Neutrophil (primary cell): ENCODE measurements around the gene STEAP3.

Source experiments
- H3K27ac ChIP-seq: fragments of 200-600 bp; sonication (generic); 2 replicates; pipeline ENCODE4 v1.5.1; 2016; ENCODE audit warnings: mild to moderate bottlenecking, moderate library complexity
- H3K27me3 ChIP-seq: fragments of 200-600 bp; sonication (generic); 2 replicates; pipeline ENCODE4 v1.6.0; 2016; ENCODE audit warnings: mild to moderate bottlenecking
- H3K36me3 ChIP-seq: fragments of 200-600 bp; sonication (generic); 2 replicates; pipeline ENCODE4 v1.5.1; 2017
- H3K4me1 ChIP-seq, 2 experiments: fragments of 200-600 bp in 1 of 2; sonication (generic) in 1 of 2; 1 replicate in 1 of 2; 2 replicates in 1 of 2; pipeline versions ENCODE4 v1.5.1 to v1.6.1; 2013 to 2016; ENCODE audit warnings: low read depth in 1 of 2, low read length in 1 of 2, mild to moderate bottlenecking in 1 of 2, moderate library complexity in 1 of 2; ENCODE audit not compliant: control insufficient read depth in 1 of 2, insufficient read depth in 1 of 2
- H3K4me3 ChIP-seq, 2 experiments: fragments of 200-600 bp in 1 of 2; sonication (generic) in 1 of 2; 1 replicate in 1 of 2; 2 replicates in 1 of 2; pipeline ENCODE4 v1.5.1; 2013 to 2016; ENCODE audit warnings: low read depth in 1 of 2, low read length in 1 of 2, mild to moderate bottlenecking in 1 of 2, moderate library complexity in 1 of 2
- H3K9me3 ChIP-seq: fragments of 200-600 bp; sonication (generic); 2 replicates; pipeline ENCODE4 v1.5.1; 2016
- CTCF ChIP-seq: fragments of 200-600 bp; sonication (generic); IDR thresholded peaks from 2 replicates; pipeline ENCODE4 v1.5.1; 2016; ENCODE audit warnings: antibody characterized with exemption

The STEAP3 gene

GRCh38 chr2:119278946-119279345 is 55.3 kb downstream of the STEAP3 start:
- Histone ChIP-seq H3K27ac (no peak overlapping the region), H3K27me3 (no peaks in the 10 kb centered on the region), H3K4me1 (peaks cover 22 to 45% of the 10 kb centered on the region in 2 experiments), H3K4me3 (no peak overlapping the region), H3K9me3 (no peaks in the 10 kb centered on the region), H3K36me3 (no peaks in the 10 kb centered on the region)
- TF ChIP-seq CTCF: no peak

- H3K27ac ChIP-seq: no peak overlapping the region
- no peaks in the 10 kb centered on the region for H3K9me3 ChIP-seq
- no peaks in the 10 kb centered on the region for H3K27me3 ChIP-seq
- no peak overlapping the region for H3K4me3 ChIP-seq
- peaks cover 28 to 52% of the 10 kb centered on the region in 2 experiments for H3K4me1 ChIP-seq
- no peak for TF ChIP-seq CTCF
- H3K36me3 ChIP-seq: no peaks in the 10 kb centered on the region
Observed at GRCh38 chr2:119279666-119280065, 56.0 kb downstream of the STEAP3 start.

GRCh38 chr2:119280680-119281079 is 57.0 kb downstream of the STEAP3 start:
- peaks cover 28 to 52% of the 10 kb centered on the region in 2 experiments for H3K4me1 ChIP-seq
- no peaks in the 10 kb centered on the region for H3K36me3 ChIP-seq
- no peak overlapping the region for H3K27ac ChIP-seq
- H3K4me3 ChIP-seq: no peak overlapping the region
- no peaks in the 10 kb centered on the region for H3K9me3 ChIP-seq
- no peak for TF ChIP-seq CTCF
- H3K27me3 ChIP-seq: no peaks in the 10 kb centered on the region

DNA sequence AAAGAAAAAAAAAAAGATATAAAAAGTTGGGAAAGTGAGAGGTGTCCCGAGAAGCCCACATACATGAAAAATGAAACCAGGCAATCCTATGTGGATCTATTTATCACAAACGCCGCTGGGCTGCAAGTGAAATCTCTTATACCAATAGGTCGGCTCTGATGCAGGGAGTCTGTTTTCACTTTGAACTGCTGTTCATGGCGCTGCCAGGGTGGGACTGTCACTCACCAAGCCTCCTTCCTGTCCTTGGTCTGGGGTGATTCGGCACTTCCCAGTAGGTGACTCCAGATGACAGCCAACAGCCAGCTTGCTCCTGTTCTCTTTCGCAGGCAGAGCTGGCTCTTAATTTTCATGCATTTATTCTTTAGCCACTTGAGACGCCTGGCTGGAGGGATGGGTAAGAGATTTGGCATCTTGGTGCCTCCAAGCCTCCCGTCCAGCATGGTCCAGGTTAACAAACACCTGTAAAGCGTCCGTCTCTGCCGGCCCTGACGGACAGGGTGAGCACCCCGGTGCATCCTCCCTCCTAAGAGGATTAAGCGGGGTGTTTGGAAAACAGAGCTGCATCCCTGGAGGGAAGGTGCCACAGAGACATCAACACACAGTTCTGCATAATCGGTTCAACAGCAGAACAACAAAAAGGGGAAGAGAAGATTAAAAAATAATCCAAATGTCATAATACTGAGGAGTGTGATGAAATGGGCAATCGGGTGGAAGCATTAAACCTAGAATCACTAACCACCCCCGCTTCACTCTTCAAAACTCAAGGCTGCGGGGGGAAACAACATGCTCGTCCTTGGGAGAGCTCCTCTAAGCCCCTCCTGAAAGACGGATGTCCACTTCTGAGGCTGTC is 58.7 kb downstream of the STEAP3 start:
- Histone ChIP-seq H3K4me1 (peaks cover 28 to 39% of the 10 kb centered on the region in 2 experiments), H3K27ac (peak overlapping the region; percentile 68), H3K9me3 (no peaks in the 10 kb centered on the region), H3K27me3 (no peaks in the 10 kb centered on the region), H3K36me3 (no peaks in the 10 kb centered on the region), H3K4me3 (peak overlapping the region; percentile 28 to 33)
- TF ChIP-seq CTCF: no peak

DNA sequence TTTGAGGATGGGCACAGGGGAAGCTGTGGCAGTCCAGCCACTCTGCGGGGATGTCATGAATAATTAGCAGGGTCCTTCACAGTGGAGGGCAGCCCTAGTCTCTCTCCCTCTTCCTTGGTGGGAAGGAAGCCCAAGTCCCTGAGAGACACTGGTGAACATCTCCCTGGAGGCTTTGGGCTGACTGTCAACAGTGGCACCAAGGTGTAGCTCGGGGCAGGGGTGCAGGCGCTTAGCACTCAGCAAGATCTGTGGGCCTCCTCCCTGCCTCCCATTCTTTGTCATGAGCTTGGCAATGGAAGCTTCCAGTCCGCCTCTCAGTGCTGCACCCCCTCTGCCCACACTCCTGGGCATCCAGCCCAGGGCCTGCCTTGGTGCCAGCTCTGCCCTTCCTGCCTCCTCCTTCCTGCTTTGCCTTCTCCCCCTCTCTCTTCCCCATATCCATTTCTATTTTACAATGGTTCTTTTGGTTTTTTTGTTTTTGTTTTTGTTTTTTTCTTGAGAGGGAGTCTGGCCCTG is 59.4 kb downstream of the STEAP3 start:
- Histone ChIP-seq H3K27ac (peak overlapping the region; percentile 68), H3K4me3 (peak overlapping the region; percentile 28 to 33), H3K4me1 (peaks cover 28 to 39% of the 10 kb centered on the region in 2 experiments), H3K9me3 (no peaks in the 10 kb centered on the region), H3K27me3 (no peaks in the 10 kb centered on the region), H3K36me3 (no peaks in the 10 kb centered on the region)
- TF ChIP-seq CTCF: no peak
